ENCODE results near the gene LAMC3. TPM values are rescaled to one million over a fixed set of nuclear protein-coding genes. Genes with fewer than 3 reads are reported as not detected.

Gene LAMC3
- total RNA-seq, 4 donors from 2014 or later = 0.82 to 6.6 (median 3.9) TPM

GRCh38 chr9:131121346-131121745, 112.4 kb downstream of the LAMC3 start:
- no peak overlapping the region for H3K4me3 ChIP-seq
- no peak overlapping the region for H3K27ac ChIP-seq
- H3K27me3 ChIP-seq = no peaks in the 10 kb centered on the region
- TF ChIP-seq CTCF (IDR thresholded peaks at IDR 0.05) (no peak), EP300 (IDR thresholded peaks at IDR 0.05; ENCODE audit: low read depth) (no peak), POLR2A (IDR thresholded peaks at IDR 0.05) (no peak), POLR2AphosphoS5 (IDR thresholded peaks at IDR 0.05) (no peak)
- peaks cover 3 to 13% (median 10%) of the 10 kb centered on the region in 4 donors for H3K4me1 ChIP-seq
- intact Hi-C loops (cut with DNase I; ENCODE audit: low total_unique reads) = no loop called here
- H3K9me3 ChIP-seq = no peaks in the 10 kb centered on the region
- no peaks in the 10 kb centered on the region for H3K36me3 ChIP-seq
- in situ Hi-C loops (cut with MboI; ENCODE audit: low pct_ligation_motif_present in 1 of 4, low pct_unique_long_range_greater_than_20kb in 1 of 4, low sequenced_read_pairs in 3 of 4) = no loop called here
- 77 to 81% methylated on average over 2 of the region's 2 CpGs for WGBS, 2 donors (ENCODE audit: low coverage in 1 of 2)
- DNase-seq = no peak

DNA sequence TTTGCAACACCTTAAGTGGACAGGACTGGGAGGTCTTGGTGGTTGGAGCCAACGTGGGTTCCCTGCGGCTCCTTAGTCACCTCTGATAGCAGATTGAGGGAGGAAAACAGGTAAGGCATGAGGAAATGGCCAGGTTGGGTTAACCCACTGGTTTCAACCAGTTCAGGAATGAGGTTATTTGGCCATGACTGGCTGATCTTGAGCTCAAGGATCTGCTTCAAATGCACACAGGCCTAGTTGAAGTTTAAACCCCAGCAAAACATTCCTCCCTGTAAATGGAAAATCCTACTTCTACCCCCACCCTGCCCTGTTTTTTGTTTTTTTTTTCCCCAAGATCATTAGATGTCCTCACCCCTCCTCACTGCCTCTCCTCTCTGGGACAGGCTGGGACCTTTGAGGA, 113.2 kb downstream of the LAMC3 start:
- Histone ChIP-seq H3K36me3 (no peaks in the 10 kb centered on the region), H3K27ac (no peak overlapping the region), H3K27me3 (no peaks in the 10 kb centered on the region), H3K4me1 (peaks cover 8 to 18% (median 14%) of the 10 kb centered on the region in 4 donors), H3K9me3 (no peaks in the 10 kb centered on the region), H3K4me3 (no peak overlapping the region)
- intact Hi-C loops (cut with DNase I; ENCODE audit: low total_unique reads) (no loop called here), in situ Hi-C loops (cut with MboI; ENCODE audit: low pct_ligation_motif_present in 1 of 4, low pct_unique_long_range_greater_than_20kb in 1 of 4, low sequenced_read_pairs in 3 of 4) (no loop called here)
- 82% methylated on average over 2 of the region's 2 CpGs; no CpG with 5 or more reads in 1 of the 2 donors for WGBS, 2 donors (ENCODE audit: low coverage in 1 of 2)
- DNase-seq = no peak
- TF ChIP-seq EP300 (IDR thresholded peaks at IDR 0.05; ENCODE audit: low read depth) (no peak), POLR2AphosphoS5 (IDR thresholded peaks at IDR 0.05) (no peak), POLR2A (IDR thresholded peaks at IDR 0.05) (no peak), CTCF (IDR thresholded peaks at IDR 0.05) (no peak)

GRCh38 chr9:131125038-131125287, 116.0 kb downstream of the LAMC3 start:
- H3K9me3 ChIP-seq = no peaks in the 10 kb centered on the region
- TF ChIP-seq POLR2AphosphoS5 (IDR thresholded peaks at IDR 0.05) (no peak), EP300 (IDR thresholded peaks at IDR 0.05; ENCODE audit: low read depth) (no peak), CTCF (IDR thresholded peaks at IDR 0.05) (no peak), POLR2A (IDR thresholded peaks at IDR 0.05) (no peak)
- in situ Hi-C loops (cut with MboI; ENCODE audit: low pct_ligation_motif_present in 1 of 4, low pct_unique_long_range_greater_than_20kb in 1 of 4, low sequenced_read_pairs in 3 of 4) (no loop called here), intact Hi-C loops (cut with DNase I; ENCODE audit: low total_unique reads) (no loop called here)
- peaks cover 0 to 25% (median 12%) of the 10 kb centered on the region in 4 donors for H3K36me3 ChIP-seq
- 0 to 1% methylated on average over 3 to 7 of the region's 7 CpGs for WGBS, 2 donors (ENCODE audit: low coverage in 1 of 2)
- DNase-seq = no peak
- no peaks in the 10 kb centered on the region for H3K27me3 ChIP-seq
- H3K4me3 ChIP-seq = peak overlapping the region; percentile 43 to 89 (median 61)
- peak overlapping the region; percentile 84 to 93 (median 88) for H3K27ac ChIP-seq
- peaks cover 8 to 18% (median 14%) of the 10 kb centered on the region in 4 donors for H3K4me1 ChIP-seq

DNA sequence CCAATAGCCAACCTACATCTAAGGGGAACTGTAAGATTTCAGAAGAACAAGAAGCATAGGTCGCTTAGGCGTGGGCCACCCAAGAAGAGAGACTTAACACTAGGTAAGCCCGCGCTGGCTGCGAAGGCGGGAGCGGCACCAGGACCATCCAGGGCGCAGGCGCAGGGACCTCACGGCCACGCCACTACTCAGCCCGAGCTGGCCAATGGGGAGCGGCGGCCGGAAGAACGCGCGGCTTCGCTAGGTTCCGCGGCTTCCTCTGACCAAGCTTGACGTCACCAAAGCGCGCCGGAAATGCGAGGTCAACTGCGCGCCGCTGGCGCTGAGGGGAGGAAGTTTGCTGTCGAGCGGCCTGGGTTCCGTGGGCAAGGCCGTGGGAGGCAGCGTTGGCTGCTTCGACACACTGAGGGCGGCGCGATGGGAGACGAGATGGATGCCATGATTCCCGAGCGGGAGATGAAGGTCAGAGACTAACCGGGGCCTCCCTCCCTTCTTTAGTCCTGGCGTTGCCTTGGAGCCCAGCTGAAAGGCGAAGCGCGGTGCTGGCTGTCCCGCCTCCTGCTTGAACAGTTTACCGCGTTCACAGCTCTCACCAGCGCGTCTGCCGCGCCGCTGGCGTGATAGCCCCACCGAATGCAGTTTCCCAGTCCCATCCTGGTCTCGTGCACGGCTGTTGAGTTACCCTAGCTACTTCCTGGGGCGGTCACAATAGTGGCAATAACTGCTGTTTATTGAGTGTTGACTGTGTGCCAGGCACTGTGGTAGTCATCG, 116.5 kb downstream of the LAMC3 start, which contains the start of gene NUP214:
Gene NUP214 (plus strand): TSS at position 299 of the 771 bp plus-strand sequence. CDS start 119 bp downstream, at position 418.
- TF ChIP-seq POLR2AphosphoS5 (IDR thresholded peaks at IDR 0.05) = peak; percentile 95 to 99 (median 98)
- no peak for TF ChIP-seq EP300 (IDR thresholded peaks at IDR 0.05; ENCODE audit: low read depth)
- peak; percentile 95 for TF ChIP-seq POLR2A (IDR thresholded peaks at IDR 0.05)
- intact Hi-C loops (cut with DNase I; ENCODE audit: low total_unique reads) (no loop called here), in situ Hi-C loops (cut with MboI; ENCODE audit: low pct_ligation_motif_present in 1 of 4, low pct_unique_long_range_greater_than_20kb in 1 of 4, low sequenced_read_pairs in 3 of 4) (no loop called here)
- peaks cover 0 to 29% (median 14%) of the 10 kb centered on the region in 4 donors for H3K36me3 ChIP-seq
- peak within 1 kb of the TSS; percentile 54 to 89 (median 76) for H3K4me3 ChIP-seq
- H3K27ac ChIP-seq = peak within 1 kb of the TSS; percentile 84 to 93 (median 88)
- H3K9me3 ChIP-seq = no peaks in the 10 kb centered on the region
- 0% methylated on average over 22 of the region's 61 CpGs; no CpG with 5 or more reads in 1 of the 2 donors for WGBS, 2 donors (ENCODE audit: low coverage in 1 of 2)
- H3K4me1 ChIP-seq = peaks cover 8 to 18% (median 14%) of the 10 kb centered on the region in 4 donors
- DNase-seq = peak; percentile 100
- H3K27me3 ChIP-seq = no peaks in the 10 kb centered on the region
